Measurements from ENCODE around the gene ATF3. TPM values are rescaled to one million over a fixed set of nuclear protein-coding genes. Genes with fewer than 3 reads are reported as not detected.

ATF3 gene
- polyA plus RNA-seq, 3 donors: 10.4 to 227 (median 13.3) TPM

GRCh38 chr1:212585210-212585609 is 23.4 kb upstream of the ATF3 start:
- H3K27ac ChIP-seq (ENCODE audit: low read depth in 1 of 2, low read length in 2 of 2): no peak overlapping the region
- 88% methylated on average over 5 of the region's 6 CpGs for WGBS (ENCODE audit: insufficient coverage)
- H3K9me3 Mint-ChIP-seq: peaks cover 0 to 1% (median 0%) of the 10 kb centered on the region in 7 donors
- H3K27me3 ChIP-seq (ENCODE audit: control insufficient read depth in 2 of 2, insufficient read depth in 2 of 2, low read length in 2 of 2): peaks cover 4 to 9% of the 10 kb centered on the region in 2 donors
- DNase-seq: no peak
- no peak overlapping the region for H3K27ac Mint-ChIP-seq
- H2AFZ ChIP-seq (ENCODE audit: insufficient read depth, low read depth, low read length, poor library complexity, severe bottlenecking): no peak overlapping the region
- H4K20me1 ChIP-seq (ENCODE audit: insufficient read depth, low read length): no peaks in the 10 kb centered on the region
- no peak overlapping the region for H3K4me3 Mint-ChIP-seq
- TF ChIP-seq, protein P1, sequence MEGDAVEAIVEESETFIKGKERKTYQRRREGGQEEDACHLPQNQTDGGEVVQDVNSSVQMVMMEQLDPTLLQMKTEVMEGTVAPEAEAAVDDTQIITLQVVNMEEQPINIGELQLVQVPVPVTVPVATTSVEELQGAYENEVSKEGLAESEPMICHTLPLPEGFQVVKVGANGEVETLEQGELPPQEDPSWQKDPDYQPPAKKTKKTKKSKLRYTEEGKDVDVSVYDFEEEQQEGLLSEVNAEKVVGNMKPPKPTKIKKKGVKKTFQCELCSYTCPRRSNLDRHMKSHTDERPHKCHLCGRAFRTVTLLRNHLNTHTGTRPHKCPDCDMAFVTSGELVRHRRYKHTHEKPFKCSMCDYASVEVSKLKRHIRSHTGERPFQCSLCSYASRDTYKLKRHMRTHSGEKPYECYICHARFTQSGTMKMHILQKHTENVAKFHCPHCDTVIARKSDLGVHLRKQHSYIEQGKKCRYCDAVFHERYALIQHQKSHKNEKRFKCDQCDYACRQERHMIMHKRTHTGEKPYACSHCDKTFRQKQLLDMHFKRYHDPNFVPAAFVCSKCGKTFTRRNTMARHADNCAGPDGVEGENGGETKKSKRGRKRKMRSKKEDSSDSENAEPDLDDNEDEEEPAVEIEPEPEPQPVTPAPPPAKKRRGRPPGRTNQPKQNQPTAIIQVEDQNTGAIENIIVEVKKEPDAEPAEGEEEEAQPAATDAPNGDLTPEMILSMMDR (IDR thresholded peaks at IDR 0.05): no peak
- intact Hi-C loops (cut with micrococcal nuclease): no loop called here
- H3K36me3 Mint-ChIP-seq: no peaks in the 10 kb centered on the region
- no peak overlapping the region for H3K4me2 ChIP-seq (replicated peaks; ENCODE audit: extremely low read depth, low read length, poor library complexity, severe bottlenecking)
- H3K4me3 ChIP-seq (replicated peaks in 1 of 3; ENCODE audit: low read depth in 2 of 3, low read length in 3 of 3): no peak overlapping the region
- H3K4me1 Mint-ChIP-seq: peaks cover 13% of the 10 kb centered on the region
- no peak overlapping the region for H3K9ac ChIP-seq (ENCODE audit: insufficient read depth, low read length, poor library complexity, severe bottlenecking)
- peaks cover 11 to 18% (median 13%) of the 10 kb centered on the region in 3 donors for H3K27me3 Mint-ChIP-seq (ENCODE audit: low read depth in 3 of 3)
- H3K36me3 ChIP-seq (replicated peaks in 1 of 2; ENCODE audit: control insufficient read depth in 1 of 2, insufficient read depth in 2 of 2, low read length in 2 of 2): no peaks in the 10 kb centered on the region
- peaks cover 0 to 9% of the 10 kb centered on the region in 2 donors for H3K4me1 ChIP-seq (ENCODE audit: control insufficient read depth in 1 of 2, insufficient read depth in 2 of 2, low read length in 2 of 2)
- H3K9me3 ChIP-seq (replicated peaks in 1 of 2; ENCODE audit: control insufficient read depth in 1 of 2, insufficient read depth in 1 of 2, low read length in 2 of 2): no peaks in the 10 kb centered on the region
- H3K79me2 ChIP-seq (ENCODE audit: insufficient read depth, low read length): no peaks in the 10 kb centered on the region

GRCh38 chr1:212586206-212587015 is 22.1 kb upstream of the ATF3 start:
- H4K20me1 ChIP-seq (ENCODE audit: insufficient read depth, low read length): no peaks in the 10 kb centered on the region
- no peak overlapping the region for H3K27ac ChIP-seq (ENCODE audit: low read depth in 1 of 2, low read length in 2 of 2)
- H3K4me3 Mint-ChIP-seq: no peak overlapping the region
- no peak overlapping the region for H3K4me2 ChIP-seq (replicated peaks; ENCODE audit: extremely low read depth, low read length, poor library complexity, severe bottlenecking)
- no peak for DNase-seq
- H3K27me3 ChIP-seq (ENCODE audit: control insufficient read depth in 2 of 2, insufficient read depth in 2 of 2, low read length in 2 of 2): peaks cover 4 to 9% of the 10 kb centered on the region in 2 donors
- H2AFZ ChIP-seq (ENCODE audit: insufficient read depth, low read depth, low read length, poor library complexity, severe bottlenecking): no peak overlapping the region
- no peaks in the 10 kb centered on the region for H3K79me2 ChIP-seq (ENCODE audit: insufficient read depth, low read length)
- intact Hi-C loops (cut with micrococcal nuclease): no loop called here
- H3K36me3 Mint-ChIP-seq: no peaks in the 10 kb centered on the region
- H3K27me3 Mint-ChIP-seq (ENCODE audit: low read depth in 3 of 3): peaks cover 11 to 18% (median 13%) of the 10 kb centered on the region in 3 donors
- TF ChIP-seq, protein P1 (IDR thresholded peaks at IDR 0.05): no peak
- H3K9ac ChIP-seq (ENCODE audit: insufficient read depth, low read length, poor library complexity, severe bottlenecking): no peak overlapping the region
- H3K4me1 ChIP-seq (ENCODE audit: control insufficient read depth in 1 of 2, insufficient read depth in 2 of 2, low read length in 2 of 2): peaks cover 0 to 8% of the 10 kb centered on the region in 2 donors
- H3K9me3 Mint-ChIP-seq: peaks cover 0 to 1% (median 0%) of the 10 kb centered on the region in 7 donors
- no peaks in the 10 kb centered on the region for H3K36me3 ChIP-seq (replicated peaks in 1 of 2; ENCODE audit: control insufficient read depth in 1 of 2, insufficient read depth in 2 of 2, low read length in 2 of 2)
- 100% methylated on average over 2 of the region's 7 CpGs for WGBS (ENCODE audit: insufficient coverage)
- no peak overlapping the region for H3K4me3 ChIP-seq (replicated peaks in 1 of 3; ENCODE audit: low read depth in 2 of 3, low read length in 3 of 3)
- H3K27ac Mint-ChIP-seq: no peak overlapping the region
- no peaks in the 10 kb centered on the region for H3K9me3 ChIP-seq (replicated peaks in 1 of 2; ENCODE audit: control insufficient read depth in 1 of 2, insufficient read depth in 1 of 2, low read length in 2 of 2)
- H3K4me1 Mint-ChIP-seq: peaks cover 10% of the 10 kb centered on the region
